ENCODE results near the gene SMARCA4. TPM values are rescaled to one million over a fixed set of nuclear protein-coding genes. Genes with fewer than 3 reads are reported as not detected.
"Not testable (repeated sequence)": the region's sequence is repeated elsewhere in the genome, so short reads cannot be mapped to it uniquely, and the experiment has no call there.

The SMARCA4 gene
- total RNA-seq, 1 experiment from 2014 or later = 261 TPM

- H3K4me2 ChIP-seq (ENCODE audit: insufficient read depth, insufficient read length, low read length) = no peak overlapping the region
- H3K4me1 ChIP-seq (ENCODE audit: insufficient read depth, low read length) = peaks cover 8% of the 10 kb centered on the region; the same call in 1 of the 2 replicates
- H3K23me2 ChIP-seq (ENCODE audit: insufficient read length, low read depth, low read length, poor library complexity, severe bottlenecking) = no peaks in the 10 kb centered on the region
- H3K27me3 Mint-ChIP-seq (ENCODE audit: low read depth) = no peaks in the 10 kb centered on the region; the same call in 1 of the 2 replicates
- H2AK5ac ChIP-seq (ENCODE audit: insufficient read length, low read length) = no peak overlapping the region
- no peaks in the 10 kb centered on the region for H3K27me3 ChIP-seq (ENCODE audit: insufficient read depth, low read length)
- no peak overlapping the region for H3K23ac ChIP-seq (ENCODE audit: insufficient read length, low read depth, low read length)
- no peak overlapping the region for H2BK5ac ChIP-seq (ENCODE audit: insufficient read length, low read length)
- H3K4me3 Mint-ChIP-seq = no peak overlapping the region
- H3K18ac ChIP-seq (ENCODE audit: insufficient read length, low read depth, low read length) = no peak overlapping the region
- H2BK20ac ChIP-seq (ENCODE audit: low read depth, low read length, poor library complexity, severe bottlenecking) = no peak overlapping the region
- no peak for DNase-seq
- TF ChIP-seq CTCF (conservative IDR thresholded peaks at IDR 0.05) = no peak
- peaks cover 5 to 11% of the 10 kb centered on the region in 2 experiments for H3K4me1 Mint-ChIP-seq
- peaks cover 0 to 4% (median 2%) of the 10 kb centered on the region in 3 experiments; a peak in 4 of 7 replicates for H3K36me3 Mint-ChIP-seq (ENCODE audit: insufficient read depth in 1 of 3, low read depth in 3 of 3)
- H3K27ac Mint-ChIP-seq = peak overlapping the region in 1 of 3 experiments; percentile 85; a peak in 2 of 7 replicates
- H3K14ac ChIP-seq (ENCODE audit: insufficient read depth, low read length) = no peak overlapping the region
- H4K8ac ChIP-seq (replicated peaks; ENCODE audit: insufficient read length, low read depth, low read length) = no peak overlapping the region
- no peaks in the 10 kb centered on the region for H3K9me3 ChIP-seq (ENCODE audit: control insufficient read depth, low read depth, low read length)
- H4K20me1 ChIP-seq (ENCODE audit: control insufficient read depth, insufficient read depth, insufficient read length) = no peaks in the 10 kb centered on the region
- no CpG with 5 or more reads among the region's 9 CpGs for WGBS (ENCODE audit: extremely low coverage, insufficient read length, low lambda C conversion rate)
- no peaks in the 10 kb centered on the region for H3K79me1 ChIP-seq (ENCODE audit: insufficient read depth, low read depth, low read length, poor library complexity, severe bottlenecking)
- no peaks in the 10 kb centered on the region for H3K9me3 Mint-ChIP-seq
- H3K56ac ChIP-seq (ENCODE audit: insufficient read length, low read depth, low read length) = no peak overlapping the region
- H3K9ac ChIP-seq (ENCODE audit: extremely low read depth, insufficient read length, low read length) = no peak overlapping the region
- no peak overlapping the region for H2BK12ac ChIP-seq (ENCODE audit: insufficient read length, low read depth, low read length)
- no peak overlapping the region for H4K5ac ChIP-seq (ENCODE audit: insufficient read length, low read depth, low read length)
- no peak overlapping the region for H2BK120ac ChIP-seq (ENCODE audit: low read depth, low read length, poor library complexity, severe bottlenecking)
- H3K4ac ChIP-seq (ENCODE audit: low read depth, low read length) = no peak overlapping the region
- H2BK15ac ChIP-seq (ENCODE audit: low read depth, low read length) = no peak overlapping the region
- no peaks in the 10 kb centered on the region for H3K79me2 ChIP-seq (ENCODE audit: insufficient read depth, low read length)
- no peak overlapping the region for H3K27ac ChIP-seq (ENCODE audit: insufficient read length, low read depth, low read length)
- H3T11ph ChIP-seq (ENCODE audit: low read length) = no peak overlapping the region
- H4K91ac ChIP-seq (ENCODE audit: insufficient read length, low read depth, low read length) = no peak overlapping the region
- H2AFZ ChIP-seq (ENCODE audit: low read length) = no peak overlapping the region
Measured at GRCh38 chr19:11073568-11073967, 112.7 kb downstream of the SMARCA4 start.

GRCh38 chr19:11076792-11077191 is 116.0 kb downstream of the SMARCA4 start:
- H2BK15ac ChIP-seq (ENCODE audit: low read depth, low read length) = not testable (repeated sequence)

More at GRCh38 chr19:11076792-11077191, 116.0 kb downstream of the SMARCA4 start:
- not testable (repeated sequence) for H3K9ac ChIP-seq (ENCODE audit: extremely low read depth, insufficient read length, low read length); H3T11ph ChIP-seq (ENCODE audit: low read length); H3K4me2 ChIP-seq (ENCODE audit: insufficient read depth, insufficient read length, low read length); H3K27ac Mint-ChIP-seq; H4K5ac ChIP-seq (ENCODE audit: insufficient read length, low read depth, low read length); H3K36me3 Mint-ChIP-seq (ENCODE audit: insufficient read depth in 1 of 3, low read depth in 3 of 3); H3K4me1 ChIP-seq (ENCODE audit: insufficient read depth, low read length); H3K27ac ChIP-seq (ENCODE audit: insufficient read length, low read depth, low read length); H3K9me3 Mint-ChIP-seq; H4K20me1 ChIP-seq (ENCODE audit: control insufficient read depth, insufficient read depth, insufficient read length); H4K91ac ChIP-seq (ENCODE audit: insufficient read length, low read depth, low read length); H3K27me3 ChIP-seq (ENCODE audit: insufficient read depth, low read length); H3K23ac ChIP-seq (ENCODE audit: insufficient read length, low read depth, low read length); H3K18ac ChIP-seq (ENCODE audit: insufficient read length, low read depth, low read length); H3K4me3 Mint-ChIP-seq; H2BK120ac ChIP-seq (ENCODE audit: low read depth, low read length, poor library complexity, severe bottlenecking); H3K79me2 ChIP-seq (ENCODE audit: insufficient read depth, low read length); H2AFZ ChIP-seq (ENCODE audit: low read length); H2BK20ac ChIP-seq (ENCODE audit: low read depth, low read length, poor library complexity, severe bottlenecking); H3K23me2 ChIP-seq (ENCODE audit: insufficient read length, low read depth, low read length, poor library complexity, severe bottlenecking); H3K14ac ChIP-seq (ENCODE audit: insufficient read depth, low read length); H2BK5ac ChIP-seq (ENCODE audit: insufficient read length, low read length); H4K8ac ChIP-seq (replicated peaks; ENCODE audit: insufficient read length, low read depth, low read length); H2AK5ac ChIP-seq (ENCODE audit: insufficient read length, low read length); H3K79me1 ChIP-seq (ENCODE audit: insufficient read depth, low read depth, low read length, poor library complexity, severe bottlenecking); H3K27me3 Mint-ChIP-seq (ENCODE audit: low read depth); H3K56ac ChIP-seq (ENCODE audit: insufficient read length, low read depth, low read length); H3K9me3 ChIP-seq (ENCODE audit: control insufficient read depth, low read depth, low read length); H3K4ac ChIP-seq (ENCODE audit: low read depth, low read length); DNase-seq; H2BK12ac ChIP-seq (ENCODE audit: insufficient read length, low read depth, low read length); H3K4me1 Mint-ChIP-seq
- no CpG with 5 or more reads among the region's 9 CpGs for WGBS (ENCODE audit: extremely low coverage, insufficient read length, low lambda C conversion rate)
